Stimulated activated CD4-positive, alpha-beta T cell treated with anti-CD3 and anti-CD28 coated beads, Interleukin-15, amount 100 ng/mL, for 24 hours (primary cell): ENCODE results near the gene ADAMTS7.
"Not testable (repeated sequence)": the region's sequence is repeated elsewhere in the genome, so short reads cannot be mapped to it uniquely, and the experiment has no call there.

Experiments used
- DNase-seq: peaks from one replicate; pipeline ENCODE4 v3.0.0-alpha.2; 2020

ADAMTS7 gene

GRCh38 chr15:78750566-78750965 lies 60.7 kb downstream of the ADAMTS7 start:
- no peak for DNase-seq

- DNase-seq = no peak
Observed at GRCh38 chr15:78749831-78750230, 61.4 kb downstream of the ADAMTS7 start.

DNA sequence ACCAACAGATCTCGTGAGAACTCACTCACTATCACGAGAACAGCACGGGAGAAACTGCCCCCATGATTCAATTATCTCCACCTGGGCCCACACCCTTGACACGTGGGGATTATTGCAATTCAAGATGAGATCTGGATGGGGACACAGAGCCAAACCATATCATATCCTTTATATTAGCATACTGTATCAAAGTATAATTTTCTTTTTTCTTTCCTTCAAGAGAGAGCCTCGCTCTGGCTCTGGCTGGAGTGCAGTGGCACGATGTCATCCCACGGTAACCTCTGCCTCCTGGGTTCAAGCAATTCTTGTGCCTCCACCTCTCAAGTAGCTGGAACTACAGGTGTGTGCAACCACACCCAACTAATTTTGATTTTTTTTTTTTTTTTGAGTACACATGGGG lies 63.4 kb downstream of the ADAMTS7 start:
- DNase-seq = not testable (repeated sequence)

GRCh38 chr15:78741674-78742073 lies 69.6 kb downstream of the ADAMTS7 start:
- not testable (repeated sequence) for DNase-seq

GRCh38 chr15:78740904-78741274 lies 70.4 kb downstream of the ADAMTS7 start:
- DNase-seq = no peak

DNA sequence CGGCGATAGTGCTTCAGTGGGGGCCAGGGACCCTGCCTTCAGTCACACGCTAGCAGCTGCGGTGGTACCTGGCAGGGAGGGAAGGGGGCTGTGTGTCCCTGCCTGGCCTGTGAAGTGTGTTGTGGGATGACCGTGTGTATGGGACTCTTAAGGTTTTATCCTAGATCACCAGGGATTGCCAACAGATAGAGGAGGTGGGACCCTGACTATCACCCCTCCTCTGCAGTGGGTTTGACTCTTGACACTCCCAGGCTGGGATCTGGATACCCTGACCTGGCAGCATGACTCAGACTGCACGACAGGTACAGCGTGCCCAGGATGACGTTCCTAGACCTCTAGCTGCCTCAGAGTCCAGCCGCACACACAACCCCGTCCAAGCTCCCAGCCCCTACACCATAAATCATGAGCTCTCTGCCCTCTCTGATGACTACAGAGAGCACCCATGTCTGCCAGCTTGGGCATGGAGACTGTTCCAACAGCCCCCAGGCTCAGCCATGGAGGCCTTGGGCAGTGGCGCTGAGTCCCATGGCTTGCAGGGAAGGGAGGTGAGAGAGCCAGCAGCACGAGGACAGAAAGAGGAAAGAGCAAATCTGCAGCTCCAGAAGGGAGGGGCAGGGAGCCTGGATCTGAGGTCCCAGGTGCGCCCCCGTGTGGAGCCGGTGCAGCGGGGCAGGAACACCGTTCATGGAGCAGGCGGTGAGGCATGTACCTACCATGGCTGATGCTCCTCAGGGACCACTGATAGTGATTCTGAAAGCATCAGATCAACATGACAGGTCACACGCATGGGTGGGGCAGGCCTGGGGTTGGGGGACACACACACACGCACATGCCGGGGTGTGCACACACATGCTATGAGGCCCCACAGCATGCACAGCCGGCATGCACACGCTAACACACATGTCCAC lies 71.0 kb downstream of the ADAMTS7 start:
- peak; percentile 81 for DNase-seq

GRCh38 chr15:78739206-78739605 lies 72.1 kb downstream of the ADAMTS7 start:
- DNase-seq = no peak

DNA sequence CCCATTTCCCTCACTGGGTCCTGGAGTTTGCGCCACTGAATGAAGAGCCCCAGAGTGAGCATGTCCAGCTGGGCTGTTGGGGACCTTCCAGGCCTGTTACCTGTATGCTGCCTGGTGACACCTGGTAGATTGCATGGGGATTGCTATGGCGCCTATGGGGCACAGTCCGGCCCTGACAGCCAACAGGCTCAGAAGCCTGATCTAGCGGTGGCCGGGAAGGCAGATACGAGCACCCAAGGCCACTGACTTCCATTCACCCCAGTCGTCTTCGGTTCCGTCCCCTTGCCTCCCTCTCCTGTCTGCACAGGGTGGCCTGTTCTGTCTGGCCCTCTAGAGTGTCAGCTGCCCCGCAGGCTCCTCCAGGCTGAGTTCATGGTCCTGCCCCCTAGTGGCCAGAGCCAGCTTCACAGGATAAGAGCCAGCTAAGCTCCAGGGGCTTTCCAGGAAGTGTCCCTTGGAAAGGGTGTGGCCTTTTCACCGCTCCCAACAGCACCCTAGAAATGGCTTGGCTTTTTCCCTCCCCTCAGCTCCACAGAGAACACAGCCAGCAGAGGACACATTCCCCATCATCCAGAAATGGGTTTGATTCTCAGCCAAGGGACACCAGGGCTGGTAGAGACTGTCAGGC lies 73.2 kb downstream of the ADAMTS7 start:
- peak; percentile 68 for DNase-seq

DNA sequence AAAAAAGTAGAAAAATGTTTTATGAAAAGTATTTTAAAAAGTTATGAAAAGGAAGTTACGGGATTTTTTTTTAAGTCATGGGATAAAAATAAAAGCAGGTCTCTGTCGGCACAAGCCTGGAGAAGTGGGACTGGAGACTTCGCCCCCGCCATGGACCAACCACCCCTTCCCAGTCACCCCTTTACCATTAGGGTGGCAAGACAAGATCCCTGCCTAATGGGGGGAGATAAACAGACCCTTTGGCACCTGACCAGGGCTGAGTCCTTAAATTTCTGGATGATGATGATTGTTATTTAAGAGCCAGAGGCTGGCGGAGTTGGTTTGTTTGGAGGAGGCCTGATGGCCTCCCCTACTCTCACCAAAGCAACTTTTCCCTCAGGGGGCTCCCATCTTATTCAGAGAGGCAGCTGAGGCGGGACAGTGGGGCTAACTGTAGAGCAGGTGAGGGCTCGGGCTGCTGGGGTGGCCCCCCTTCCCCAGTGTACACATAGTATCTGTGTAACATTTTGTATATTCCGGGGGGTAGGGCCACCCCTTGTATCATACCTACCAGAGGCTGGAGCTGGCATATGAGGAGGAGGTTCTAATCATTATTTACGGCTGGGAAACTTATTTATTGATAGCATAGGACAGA lies 74.0 kb downstream of the ADAMTS7 start:
- no peak for DNase-seq

DNA sequence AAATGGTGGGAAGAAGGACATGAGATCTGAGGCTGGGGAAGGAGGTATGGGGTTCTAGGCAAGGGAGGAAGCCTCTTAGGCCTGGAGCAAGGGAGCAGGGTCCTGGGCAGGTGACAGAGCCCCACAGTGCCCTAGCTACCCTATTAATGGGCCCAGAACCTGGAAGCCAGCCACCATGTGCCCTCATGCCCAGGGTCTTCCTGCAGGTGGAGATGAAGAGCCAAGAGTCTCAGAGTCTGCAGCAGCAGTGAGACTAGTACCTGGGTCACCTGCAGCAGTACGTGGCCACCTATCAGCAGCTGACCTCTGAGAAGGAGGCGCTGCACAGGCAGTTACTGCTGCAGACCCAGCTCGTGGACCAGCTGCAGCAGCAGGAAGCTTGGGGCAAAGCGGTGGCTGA lies 75.0 kb downstream of the ADAMTS7 start:
- DNase-seq = not testable (repeated sequence)

GRCh38 chr15:78734451-78735064 lies 76.7 kb downstream of the ADAMTS7 start:
- DNase-seq = no peak

DNA sequence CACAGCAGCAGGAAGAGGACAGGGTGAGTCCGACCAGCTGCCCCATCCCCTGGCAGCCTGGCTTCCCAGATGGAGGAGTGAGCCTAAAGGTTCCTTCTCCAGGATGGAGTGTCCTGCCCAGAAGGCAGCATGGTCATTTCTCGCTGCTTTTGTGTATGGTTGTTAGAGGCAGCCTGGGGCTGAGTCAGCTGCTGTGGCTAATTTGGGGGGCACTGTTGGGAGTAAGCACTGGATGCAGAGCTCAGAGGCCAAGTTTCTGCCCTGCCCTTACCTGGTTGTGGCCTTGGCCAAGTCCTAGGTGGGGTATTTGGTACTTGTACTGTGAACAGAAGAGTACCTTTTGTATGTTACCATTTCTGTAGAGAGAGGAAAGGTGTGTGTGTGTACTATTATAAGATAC lies 78.6 kb downstream of the ADAMTS7 start:
- DNase-seq = no peak

- DNase-seq = no peak
Observed at GRCh38 chr15:78730955-78731354, 80.3 kb downstream of the ADAMTS7 start.

DNA sequence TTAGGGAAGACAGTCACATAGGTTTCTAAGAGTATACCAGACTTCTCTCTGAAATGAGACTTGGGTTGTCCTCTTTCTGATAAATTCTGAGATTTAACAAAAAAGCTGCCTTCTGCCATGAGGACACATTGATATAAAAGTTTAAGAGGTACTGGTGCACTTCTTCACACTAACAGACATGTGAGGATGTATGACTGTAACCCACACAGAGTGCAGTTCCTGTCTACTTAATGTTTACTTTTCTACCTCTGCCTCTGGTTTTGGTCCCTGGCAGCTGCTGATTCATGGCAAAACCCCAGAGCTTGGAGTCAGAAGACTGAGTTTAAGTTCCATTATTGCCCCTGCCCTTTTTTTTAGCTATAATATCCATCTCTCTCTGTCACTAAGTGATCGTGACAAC lies 82.8 kb downstream of the ADAMTS7 start:
- not testable (repeated sequence) for DNase-seq

DNA sequence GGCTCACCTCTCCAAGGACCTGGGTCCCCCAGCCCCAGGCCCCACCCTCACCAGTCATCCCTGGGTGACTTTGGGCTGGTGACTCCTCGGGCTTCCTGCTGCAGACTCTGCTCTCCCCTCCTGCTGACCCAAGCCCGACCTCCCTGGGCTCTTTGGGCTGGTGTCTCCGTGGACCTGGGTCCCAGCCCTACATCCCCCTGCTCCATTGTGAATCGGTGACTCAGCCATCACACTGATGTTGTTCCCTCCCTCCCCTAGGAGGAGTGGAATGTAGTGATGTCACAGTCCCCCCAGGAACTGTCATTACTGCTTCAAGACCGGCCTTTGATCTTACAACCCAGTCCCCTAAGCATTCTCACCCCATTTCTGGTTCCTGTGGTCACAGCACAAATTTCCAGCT lies 83.7 kb downstream of the ADAMTS7 start:
- no peak for DNase-seq

DNA sequence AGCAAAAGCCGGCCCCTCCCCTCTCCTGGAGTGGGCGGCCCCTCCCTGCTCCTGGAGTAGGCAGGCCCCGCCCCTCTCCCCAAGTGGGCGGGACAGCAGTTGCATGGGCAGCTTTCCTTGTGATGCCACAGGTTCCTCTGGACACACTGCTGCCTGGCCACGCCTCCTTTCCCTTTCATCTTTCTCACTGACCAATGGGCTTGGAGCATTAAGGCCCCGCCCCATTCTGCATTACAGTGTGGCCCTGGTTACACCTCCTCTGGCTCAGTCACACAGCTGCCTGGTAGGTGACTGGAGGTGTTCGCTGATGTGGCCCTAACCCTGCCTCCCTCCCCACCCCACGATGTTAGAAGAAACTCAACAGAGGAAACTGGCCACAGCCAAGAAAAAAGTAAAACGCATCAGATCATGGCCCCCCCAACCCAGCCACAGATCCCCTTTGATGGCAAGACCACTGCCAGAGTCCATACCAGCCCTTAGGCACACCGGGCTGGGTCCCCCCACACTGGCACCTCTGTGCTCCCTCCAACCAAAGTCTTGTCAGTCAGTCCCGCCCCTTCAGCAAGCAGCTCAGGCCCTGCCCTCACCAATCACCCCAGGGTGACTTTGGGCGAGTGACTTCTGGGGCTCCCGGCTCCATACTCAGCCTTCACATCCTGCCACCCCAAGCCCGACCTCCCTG lies 84.3 kb downstream of the ADAMTS7 start:
- peak; percentile 37 for DNase-seq

- DNase-seq = not testable (repeated sequence)
Observed at GRCh38 chr15:78719819-78720450, 91.3 kb downstream of the ADAMTS7 start.

- no peak for DNase-seq
Observed at GRCh38 chr15:78718837-78719236, 92.4 kb downstream of the ADAMTS7 start.

- no peak for DNase-seq
Observed at GRCh38 chr15:78717956-78718656, 93.2 kb downstream of the ADAMTS7 start.

GRCh38 chr15:78716651-78717050 lies 94.6 kb downstream of the ADAMTS7 start:
- DNase-seq = no peak

GRCh38 chr15:78715930-78716329 lies 95.3 kb downstream of the ADAMTS7 start:
- peak; percentile 17 for DNase-seq

GRCh38 chr15:78715434-78715833 lies 95.8 kb downstream of the ADAMTS7 start:
- DNase-seq = no peak
